GM15510 (cell line): Measurements from ENCODE around the gene SRM.

ENCODE experiments used
- POLR2A ChIP-seq: IDR thresholded peaks from 3 replicates; pipeline ENCODE4 v1.6.1; 2011; ENCODE audit warnings: borderline replicate concordance; ENCODE audit not compliant: insufficient read length; ENCODE audit errors: extremely low read depth

SRM gene

DNA sequence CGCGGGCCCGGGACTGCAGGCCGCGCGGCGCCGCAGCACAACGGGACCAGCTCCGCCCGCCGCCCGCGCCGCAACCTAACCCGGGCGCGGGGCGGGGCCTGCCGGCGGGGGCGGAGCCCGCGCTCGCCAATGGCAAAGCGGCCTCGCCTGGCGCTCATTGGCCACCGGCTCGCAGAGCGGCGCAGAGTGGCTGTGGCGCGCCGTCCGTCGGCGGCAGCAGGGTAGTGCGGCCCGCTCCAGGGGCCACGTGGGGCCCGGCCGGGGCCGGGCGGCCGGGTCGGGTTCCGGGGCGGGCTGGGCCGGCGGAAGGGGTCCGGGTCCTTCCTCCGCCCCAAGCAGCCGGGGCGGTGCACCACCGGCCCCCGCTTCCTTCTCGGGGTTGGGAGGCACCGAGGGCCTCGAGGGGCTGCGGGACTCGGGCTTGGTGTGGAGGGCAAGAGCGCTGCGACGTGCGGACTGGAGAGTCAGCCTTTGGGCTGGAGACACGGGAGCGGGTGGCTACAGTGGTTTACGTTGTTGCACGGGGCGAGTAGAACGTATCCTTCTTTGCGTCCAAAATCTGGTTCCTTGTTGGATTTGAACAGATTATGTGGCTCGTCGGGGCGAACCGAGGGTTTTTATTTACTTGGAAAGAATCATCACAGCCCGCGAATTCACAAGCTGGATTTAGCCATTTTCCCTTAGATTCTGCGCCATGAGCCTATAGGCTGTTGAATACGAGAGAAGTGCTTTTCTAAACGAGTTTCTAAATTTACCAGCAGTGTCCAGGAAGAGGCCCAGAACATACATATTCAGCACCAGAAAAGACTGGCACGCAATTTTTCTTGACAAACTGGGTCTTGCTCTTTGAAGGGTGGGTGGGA lies at the start of gene SRM:
TSS of gene SRM (minus strand) at position 51 of the 863 bp plus-strand sequence. CDS start 75 bp downstream, outside the sequence.
- peak; percentile 55 for TF ChIP-seq POLR2A

DNA sequence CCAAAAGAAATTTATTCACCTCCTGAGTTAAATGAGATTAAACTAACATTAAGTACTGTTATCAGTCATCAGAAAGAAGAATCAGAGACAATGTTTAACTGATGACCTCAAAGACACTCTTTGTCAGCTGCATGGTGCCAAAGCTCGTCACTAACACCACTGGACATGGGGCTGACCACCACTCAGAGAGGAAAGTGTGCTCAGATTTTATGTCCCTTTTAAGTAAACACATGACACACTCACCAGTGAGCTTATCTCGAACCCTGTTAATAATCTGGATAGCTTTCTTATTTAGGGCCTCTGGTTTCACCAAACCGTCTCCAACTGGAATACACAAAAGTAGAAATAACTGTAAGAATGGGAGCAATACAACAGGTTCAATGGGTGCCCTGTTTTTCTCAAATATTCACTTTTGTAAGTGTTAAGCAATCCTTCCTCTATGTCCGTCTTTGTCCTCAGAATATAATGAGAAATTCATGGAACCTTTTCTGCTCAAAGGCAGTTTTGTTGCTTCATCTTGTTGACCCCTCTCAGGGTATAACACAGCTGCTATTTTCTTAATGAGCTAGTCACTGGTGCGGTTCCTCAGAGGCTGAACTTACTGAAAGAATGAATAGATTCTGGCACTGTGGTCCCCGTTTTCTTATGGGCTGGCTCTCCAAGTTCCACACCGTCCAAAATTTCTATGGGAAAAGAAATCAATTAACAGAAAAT lies 49.4 kb upstream of the SRM start:
- TF ChIP-seq POLR2A: no peak

GRCh38 chr1:11107599-11107998 lies 47.8 kb upstream of the SRM start:
- TF ChIP-seq POLR2A: no peak

- TF ChIP-seq POLR2A: no peak
Measured at GRCh38 chr1:11105586-11105985, 45.8 kb upstream of the SRM start.

DNA sequence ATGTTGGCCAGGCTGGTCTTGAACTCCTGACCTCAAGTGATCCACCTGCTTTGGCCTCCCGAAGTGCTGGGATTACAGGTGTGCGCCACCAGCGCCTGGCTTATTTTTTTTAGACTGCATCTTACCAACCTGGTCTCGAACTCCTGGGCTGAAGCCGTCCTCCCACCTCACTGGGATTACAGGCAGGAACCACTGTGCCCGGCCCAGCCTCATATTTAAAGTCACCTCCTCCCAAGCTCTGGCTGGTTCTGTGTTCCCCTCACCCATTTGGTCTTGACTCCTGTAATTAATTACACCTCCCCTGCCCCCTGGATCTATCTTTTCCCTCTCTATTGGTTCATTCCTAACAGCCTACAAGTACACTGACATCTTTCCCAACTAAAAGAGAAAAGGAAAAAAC lies 41.5 kb upstream of the SRM start:
- no peak for TF ChIP-seq POLR2A

- TF ChIP-seq POLR2A: no peak
Measured at GRCh38 chr1:11100149-11100493, 40.3 kb upstream of the SRM start.

- peak; percentile 79 for TF ChIP-seq POLR2A
Measured at GRCh38 chr1:11099310-11100148, 39.7 kb upstream of the SRM start, which contains the start of gene EXOSC10. TSS of gene EXOSC10 (minus strand) at chr1:11099869. CDS start at chr1:11099831, 38 bp downstream.

- TF ChIP-seq POLR2A: no peak
Measured at GRCh38 chr1:11098931-11099309, 39.1 kb upstream of the SRM start.

DNA sequence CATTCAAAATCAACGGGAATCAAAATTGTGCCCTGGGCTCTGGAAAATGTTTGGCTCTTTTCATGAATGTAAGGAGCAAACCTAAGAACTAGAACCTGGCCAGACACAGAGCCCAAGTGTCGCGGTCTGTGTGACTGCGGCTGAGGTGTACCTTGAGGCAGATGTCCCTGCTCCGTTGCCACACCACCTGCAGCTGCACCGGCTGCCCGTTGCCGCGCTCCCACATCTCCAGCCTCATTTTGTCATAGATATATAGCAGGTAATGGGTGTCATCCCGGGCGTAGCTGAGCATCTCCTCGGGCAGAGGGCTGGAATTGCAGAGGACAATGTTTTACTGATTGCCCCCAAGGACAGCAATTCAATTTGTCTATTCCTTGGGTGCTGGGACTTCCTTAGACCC lies 21.1 kb upstream of the SRM start:
- TF ChIP-seq POLR2A: no peak

GRCh38 chr1:11078631-11079030 lies 18.8 kb upstream of the SRM start:
- no peak for TF ChIP-seq POLR2A

DNA sequence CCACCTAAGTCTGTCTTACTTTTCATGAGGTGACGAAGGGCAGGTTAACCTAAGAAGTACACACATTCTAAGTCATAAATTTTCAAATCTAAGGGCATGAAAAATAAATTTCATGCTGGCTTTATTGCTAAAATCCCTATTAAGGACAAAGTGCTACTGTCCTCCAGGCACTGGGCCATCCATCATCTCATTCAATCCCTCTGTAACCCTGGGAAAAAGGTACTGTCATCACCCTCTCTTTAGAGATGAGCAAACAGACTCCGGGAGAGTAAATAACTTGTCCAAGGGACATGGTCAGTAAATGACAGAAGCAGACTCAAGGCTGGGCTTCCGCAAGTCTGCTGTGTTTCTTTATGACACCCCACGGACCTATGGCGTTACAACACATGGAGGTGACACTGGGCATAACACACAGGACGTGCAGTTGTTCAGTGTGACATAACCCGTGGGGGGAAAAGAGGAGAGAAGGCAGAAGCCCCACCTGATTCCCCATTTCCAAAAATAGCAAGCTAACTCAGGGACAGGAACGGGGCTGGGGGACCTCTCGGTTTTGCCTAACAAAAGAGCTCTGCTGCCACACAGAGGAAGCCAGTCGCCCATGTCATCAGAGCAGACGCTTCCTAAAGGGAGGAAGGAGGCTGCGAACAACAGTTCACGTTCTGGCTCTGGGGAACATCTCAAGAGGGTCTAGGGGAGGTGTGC lies 12.5 kb upstream of the SRM start:
- no peak for TF ChIP-seq POLR2A

- TF ChIP-seq POLR2A: no peak
Measured at GRCh38 chr1:11071463-11072215, 11.8 kb upstream of the SRM start.

GRCh38 chr1:11070876-11071275 lies 11.1 kb upstream of the SRM start:
- TF ChIP-seq POLR2A: no peak

GRCh38 chr1:11068600-11069473 lies 9.0 kb upstream of the SRM start:
- no peak for TF ChIP-seq POLR2A
